GM19395 (cell line): ENCODE measurements around the gene FHIT.
"Not testable (repeated sequence)": the region's sequence is repeated elsewhere in the genome, so short reads cannot be mapped to it uniquely, and the experiment has no call there.

Experiments
- ATAC-seq: cut with Tn5 transposase; IDR thresholded peaks from one replicate; pipeline ENCODE4 v1.9.1; 2021; ENCODE audit warnings: mild to moderate bottlenecking, moderate library complexity; ENCODE audit not compliant: unreplicated experiment

Gene FHIT

DNA sequence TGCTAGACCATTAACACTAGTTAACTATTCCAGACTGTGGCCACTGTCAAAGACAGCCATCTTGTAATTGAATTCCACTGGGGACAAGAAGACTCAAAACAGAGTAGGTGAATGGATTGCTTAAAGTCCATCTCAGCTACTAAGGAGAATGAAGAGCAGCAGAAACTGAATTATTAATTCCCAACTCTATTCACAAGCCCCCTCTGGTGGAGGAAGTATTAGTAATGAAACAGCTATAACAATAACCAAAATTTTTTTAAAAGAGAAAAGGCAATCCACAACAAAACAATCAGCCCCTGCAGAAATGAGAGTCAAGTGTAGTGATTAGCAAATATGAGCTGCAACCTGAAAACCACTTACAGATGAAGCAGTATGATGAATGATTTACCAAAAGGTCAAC, 302.8 kb downstream of the FHIT start:
- ATAC-seq = no peak

- no peak for ATAC-seq
Observed at GRCh38 chr3:60935709-60936108, 315.5 kb downstream of the FHIT start.

DNA sequence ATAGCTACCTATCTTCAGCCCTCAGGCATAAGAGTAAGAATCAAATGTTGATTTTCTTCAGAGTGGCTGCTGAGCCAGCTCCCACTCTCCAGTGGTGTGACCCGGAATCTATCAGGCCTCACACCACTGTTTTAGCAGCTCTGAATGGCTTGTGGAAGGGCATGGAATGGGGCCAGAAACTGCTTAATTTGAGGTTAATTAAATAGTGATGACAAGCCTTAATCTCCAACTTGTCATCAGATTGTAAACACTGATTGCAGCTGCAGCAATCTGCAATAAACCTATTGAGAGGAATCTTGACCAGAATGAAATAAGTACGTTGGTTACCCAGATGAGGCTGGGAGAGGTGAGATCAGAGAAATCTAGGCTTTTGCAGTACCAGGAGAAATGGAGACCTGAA, 317.4 kb downstream of the FHIT start:
- no peak for ATAC-seq

GRCh38 chr3:60932643-60933042, 318.6 kb downstream of the FHIT start:
- no peak for ATAC-seq

GRCh38 chr3:60932170-60932569, 319.1 kb downstream of the FHIT start:
- ATAC-seq = no peak

GRCh38 chr3:60931452-60931851, 319.8 kb downstream of the FHIT start:
- no peak for ATAC-seq

GRCh38 chr3:60920519-60920918, 330.7 kb downstream of the FHIT start:
- ATAC-seq = no peak

DNA sequence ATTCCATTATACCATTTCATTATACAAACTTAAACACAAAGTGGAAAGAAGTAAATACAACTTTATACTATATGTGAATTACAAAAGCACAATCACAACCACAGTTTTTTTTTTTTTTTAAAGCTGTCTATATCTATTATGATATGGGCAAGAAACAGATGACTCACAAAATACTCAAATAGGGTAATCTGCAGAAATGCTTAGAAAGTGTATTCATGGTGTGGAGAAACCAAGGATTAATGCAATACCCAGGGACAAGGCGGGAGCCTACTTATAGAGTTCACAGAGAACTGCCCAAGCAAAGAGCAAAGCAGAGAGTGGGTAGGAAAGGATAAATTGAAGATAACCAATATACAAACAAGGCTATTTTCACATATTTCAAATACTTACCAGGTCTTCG, 332.0 kb downstream of the FHIT start:
- no peak for ATAC-seq

- no peak for ATAC-seq
Observed at GRCh38 chr3:60917141-60917540, 334.1 kb downstream of the FHIT start.

GRCh38 chr3:60916546-60916945, 334.7 kb downstream of the FHIT start:
- no peak for ATAC-seq

GRCh38 chr3:60913474-60913873, 337.8 kb downstream of the FHIT start:
- no peak for ATAC-seq

DNA sequence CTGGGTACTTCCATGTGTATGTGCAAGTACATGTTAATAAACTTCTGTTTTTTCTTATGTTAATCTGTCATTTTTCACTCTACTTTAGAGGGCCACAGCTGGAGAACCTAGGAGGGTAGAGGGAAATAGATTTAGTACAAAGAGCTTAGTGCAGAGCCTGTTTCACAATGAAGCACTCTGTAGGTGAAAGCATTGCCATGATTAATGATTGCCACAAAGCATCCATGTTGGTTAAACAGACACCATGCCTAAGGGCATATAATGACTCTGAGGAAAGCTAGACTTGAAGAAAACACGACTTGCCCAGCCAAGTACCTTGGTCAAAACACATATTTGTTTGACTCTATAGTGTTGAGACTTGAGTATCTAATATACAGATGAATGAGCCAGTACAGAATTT, 338.4 kb downstream of the FHIT start:
- no peak for ATAC-seq

- no peak for ATAC-seq
Observed at GRCh38 chr3:60912142-60912541, 339.1 kb downstream of the FHIT start.

- no peak for ATAC-seq
Observed at GRCh38 chr3:60909526-60909925, 341.7 kb downstream of the FHIT start.

- no peak for ATAC-seq
Observed at GRCh38 chr3:60906283-60906682, 345.0 kb downstream of the FHIT start.

DNA sequence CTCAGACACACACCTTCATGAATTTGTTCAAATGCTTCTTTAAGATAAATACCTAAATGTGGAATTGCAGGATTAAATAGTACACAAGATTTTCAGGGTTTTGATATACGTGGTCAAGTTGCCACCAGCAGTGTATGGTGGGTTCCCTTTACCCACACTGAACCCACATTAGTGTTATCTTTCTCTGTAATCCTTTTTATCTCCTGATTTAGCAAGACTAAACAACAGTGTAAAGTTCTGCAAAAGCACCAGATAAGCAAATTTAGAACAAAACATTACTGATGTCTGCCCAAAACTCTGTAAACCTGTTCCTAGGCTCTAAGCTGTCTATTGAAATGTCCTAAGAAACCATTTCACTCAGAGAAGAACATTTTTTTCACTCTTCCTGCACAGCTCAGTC, 352.9 kb downstream of the FHIT start:
- no peak for ATAC-seq

DNA sequence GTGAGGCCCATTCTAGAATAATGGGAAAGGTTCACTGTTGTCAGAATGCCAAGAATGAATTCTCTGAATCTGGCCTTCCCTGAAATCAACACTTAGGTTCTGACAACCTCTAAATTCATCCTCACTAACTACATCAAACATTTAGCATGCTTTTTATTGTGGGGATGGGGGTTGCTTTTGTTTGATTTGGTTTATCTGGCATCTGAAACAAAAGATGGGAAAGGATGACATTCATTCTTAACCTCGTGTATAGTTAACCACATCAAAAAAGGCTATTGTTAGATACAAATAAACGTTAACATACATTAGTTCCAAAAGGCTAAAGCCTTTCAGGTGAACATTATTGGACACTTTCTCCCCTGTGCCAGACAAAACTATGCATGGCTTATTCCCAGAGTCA, 357.3 kb downstream of the FHIT start:
- ATAC-seq = no peak

DNA sequence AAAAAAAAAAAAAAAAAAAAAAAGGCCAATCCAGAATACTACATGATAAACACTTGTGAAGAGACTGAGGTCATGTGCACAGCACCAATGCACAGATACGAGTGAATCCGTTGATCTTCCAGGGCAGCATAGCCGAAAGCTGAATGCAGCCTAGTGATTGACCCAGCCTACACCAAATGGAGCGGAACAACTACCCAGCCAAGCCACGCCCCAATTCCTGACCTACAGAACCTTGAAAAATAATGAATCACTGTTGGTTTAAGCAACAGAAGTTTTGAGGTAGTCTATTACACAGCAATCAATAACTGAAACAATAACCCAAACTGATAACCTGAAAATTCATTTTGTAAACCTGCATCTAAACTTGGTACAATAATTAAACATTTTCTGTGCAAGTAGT, 361.0 kb downstream of the FHIT start:
- ATAC-seq = no peak

GRCh38 chr3:60888952-60889351, 362.3 kb downstream of the FHIT start:
- ATAC-seq = not testable (repeated sequence)

DNA sequence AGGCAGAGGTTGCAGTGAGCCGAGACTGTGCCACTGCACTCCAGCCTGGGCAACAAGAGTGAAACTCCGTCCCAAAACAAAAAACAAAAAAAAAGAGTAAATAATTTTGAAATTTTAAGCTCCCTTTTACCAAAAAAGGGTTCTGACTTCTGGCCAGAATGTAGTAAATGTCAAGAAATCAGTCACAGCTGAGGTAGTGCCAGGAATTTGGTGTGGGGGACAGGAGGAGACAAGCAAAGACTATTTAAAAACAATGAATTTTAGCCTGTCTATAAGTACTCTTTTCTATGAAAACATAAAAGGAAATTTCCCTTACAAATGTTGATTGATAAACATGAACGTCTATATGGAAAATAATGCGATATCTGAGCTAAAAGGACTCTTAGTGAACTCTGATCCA, 363.7 kb downstream of the FHIT start:
- ATAC-seq = no peak

- ATAC-seq = no peak
Observed at GRCh38 chr3:60886518-60886917, 364.7 kb downstream of the FHIT start.

DNA sequence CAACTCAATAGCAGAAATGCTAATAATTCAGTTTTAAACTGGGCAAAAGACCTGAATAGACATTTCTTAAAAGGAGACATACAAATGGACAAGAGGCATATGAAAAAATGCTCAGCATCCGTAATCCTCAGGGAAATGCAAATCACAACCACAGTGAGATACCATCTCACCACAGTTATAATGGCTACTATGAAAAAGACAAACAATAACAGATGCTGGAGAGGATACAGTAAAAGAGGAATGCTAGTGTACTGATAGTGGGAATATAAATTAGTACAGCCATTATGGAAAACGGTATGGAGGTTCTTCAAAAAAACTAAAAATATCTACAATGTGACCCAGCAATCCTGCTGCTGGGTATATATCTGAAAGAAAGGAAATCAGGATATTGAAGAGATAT, 367.2 kb downstream of the FHIT start:
- no peak for ATAC-seq

DNA sequence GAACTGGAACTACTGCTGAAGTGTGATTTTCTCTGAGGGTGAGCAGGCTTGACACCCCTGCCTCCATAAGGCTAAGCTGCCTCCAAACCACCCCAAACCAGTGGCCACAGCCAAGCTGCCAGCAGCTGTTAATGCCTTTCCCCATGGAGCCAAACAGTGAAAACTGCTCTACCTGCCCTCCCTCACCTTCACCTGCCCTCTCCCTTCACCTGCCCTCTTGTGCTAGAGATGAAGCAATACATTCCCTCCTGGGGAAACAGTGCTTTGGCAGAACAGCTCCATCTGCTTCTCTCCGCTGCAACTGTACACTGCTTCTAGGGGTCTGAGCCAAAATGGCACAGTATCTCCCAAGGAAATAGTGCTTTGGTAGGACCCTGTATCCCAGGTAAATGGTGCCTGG, 374.1 kb downstream of the FHIT start:
- no peak for ATAC-seq

GRCh38 chr3:60870396-60870795, 380.9 kb downstream of the FHIT start:
- ATAC-seq = no peak
